SU-DHL-6 (cell line): ENCODE data around the gene SLC39A7.

ENCODE experiments used
- H2AFZ ChIP-seq: fragments of 200-600 bp; sonication (generic); 2 replicates; pipeline ENCODE4 v1.6.1; 2014; ENCODE audit warnings: low read depth, mild to moderate bottlenecking, moderate library complexity, mixed read lengths, antibody characterized with exemption, low read length; ENCODE audit not compliant: severe bottlenecking
- H3F3A ChIP-seq: fragments of 200-600 bp; shearing (Covaris generic); 2 replicates; pipeline ENCODE4 v1.6.0; 2016; ENCODE audit warnings: antibody characterized with exemption, mild to moderate bottlenecking; ENCODE audit not compliant: insufficient read depth
- H3K27ac ChIP-seq: fragments of 200-600 bp; sonication (generic); 2 replicates; pipeline ENCODE4 v1.5.1; 2016; ENCODE audit warnings: low read depth, mild to moderate bottlenecking, low read length, moderate library complexity, mixed read lengths
- H3K27me3 ChIP-seq: fragments of 200-600 bp; sonication (generic), shearing (Covaris generic); 2 replicates; pipeline ENCODE4 v1.6.0; 2014; ENCODE audit warnings: mild to moderate bottlenecking, low read length
- H3K36me3 ChIP-seq: fragments of 200-600 bp; sonication (generic); 2 replicates; pipeline ENCODE4 v1.6.1; 2014; ENCODE audit warnings: mild to moderate bottlenecking, low read length, mixed read lengths
- H3K4me2 ChIP-seq: fragments of 300-600, 200-600 bp; shearing (Covaris generic), sonication (generic); 2 replicates; pipeline ENCODE4 v1.6.0; 2014; ENCODE audit warnings: low read length, low read depth, mild to moderate bottlenecking; ENCODE audit not compliant: poor library complexity, severe bottlenecking
- H3K4me3 ChIP-seq: fragments of 200-600 bp; sonication (generic); 2 replicates; pipeline ENCODE4 v1.5.1; 2014; ENCODE audit warnings: antibody characterized with exemption, low read length, mild to moderate bottlenecking, mixed read lengths; ENCODE audit not compliant: insufficient read depth, poor library complexity, severe bottlenecking
- H3K79me2 ChIP-seq: fragments of 200-600 bp; sonication (generic); 2 replicates; pipeline ENCODE4 v1.6.1; 2014; ENCODE audit warnings: mild to moderate bottlenecking, low read length, moderate library complexity; ENCODE audit not compliant: insufficient read depth
- H3K9ac ChIP-seq: fragments of 200-600 bp; sonication (generic); 2 replicates; pipeline ENCODE4 v1.7.0; 2014; ENCODE audit warnings: mild to moderate bottlenecking, low read length
- H3K9me2 ChIP-seq: fragments of 200-600 bp; sonication (generic); replicated peaks from 2 replicates; pipeline ENCODE4 v1.6.1; 2014; ENCODE audit warnings: low read length; ENCODE audit not compliant: insufficient read depth
- H3K9me3 ChIP-seq: fragments of 200-600 bp; sonication (generic); 2 replicates; pipeline ENCODE4 v1.6.1; 2014; ENCODE audit warnings: low read length, mixed read lengths; ENCODE audit not compliant: insufficient read depth
- H4K20me1 ChIP-seq: fragments of 200-600 bp; sonication (generic); 2 replicates; pipeline ENCODE4 v1.6.1; 2014; ENCODE audit warnings: low read depth, mild to moderate bottlenecking, antibody characterized with exemption, low read length, moderate library complexity, mixed read lengths
- EZH2phosphoT487 ChIP-seq: fragments of 200-600 bp; sonication (generic), shearing (Covaris generic); conservative IDR thresholded peaks from 2 replicates; pipeline ENCODE4 v1.6.1; 2018; ENCODE audit warnings: mild to moderate bottlenecking, antibody characterized with exemption, low read length, moderate library complexity, mixed read lengths
- TF ChIP-seq, protein P1 (sequence below): fragments of 200-600 bp; sonication (generic); IDR thresholded peaks from one replicate; pipeline ENCODE4 v1.5.1; 2017; ENCODE audit warnings: antibody characterized with exemption, mild to moderate bottlenecking, low read length, moderate library complexity; ENCODE audit not compliant: insufficient read depth, poor library complexity, severe bottlenecking

Gene SLC39A7

DNA sequence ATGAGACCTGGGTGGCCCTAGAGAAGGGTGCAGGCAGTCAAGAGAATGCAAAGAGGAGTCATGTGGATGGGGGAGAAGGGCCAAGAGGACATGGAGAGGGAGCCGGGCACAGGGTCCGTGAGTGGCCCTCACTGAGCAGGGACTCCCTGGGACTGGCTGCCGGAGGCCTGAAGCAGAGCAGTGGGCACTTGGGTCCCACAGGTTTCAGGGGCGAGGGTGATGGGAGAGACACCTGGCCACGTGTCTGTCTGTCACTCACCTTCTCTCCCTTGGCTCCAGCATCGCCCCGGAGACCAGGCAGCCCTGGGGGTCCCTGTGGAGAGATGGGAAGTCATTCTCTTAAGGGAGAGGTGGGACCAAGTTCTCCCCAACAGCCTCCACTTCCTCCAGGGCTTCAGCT lies 33.9 kb upstream of the SLC39A7 start:
- TF ChIP-seq, protein P1, sequence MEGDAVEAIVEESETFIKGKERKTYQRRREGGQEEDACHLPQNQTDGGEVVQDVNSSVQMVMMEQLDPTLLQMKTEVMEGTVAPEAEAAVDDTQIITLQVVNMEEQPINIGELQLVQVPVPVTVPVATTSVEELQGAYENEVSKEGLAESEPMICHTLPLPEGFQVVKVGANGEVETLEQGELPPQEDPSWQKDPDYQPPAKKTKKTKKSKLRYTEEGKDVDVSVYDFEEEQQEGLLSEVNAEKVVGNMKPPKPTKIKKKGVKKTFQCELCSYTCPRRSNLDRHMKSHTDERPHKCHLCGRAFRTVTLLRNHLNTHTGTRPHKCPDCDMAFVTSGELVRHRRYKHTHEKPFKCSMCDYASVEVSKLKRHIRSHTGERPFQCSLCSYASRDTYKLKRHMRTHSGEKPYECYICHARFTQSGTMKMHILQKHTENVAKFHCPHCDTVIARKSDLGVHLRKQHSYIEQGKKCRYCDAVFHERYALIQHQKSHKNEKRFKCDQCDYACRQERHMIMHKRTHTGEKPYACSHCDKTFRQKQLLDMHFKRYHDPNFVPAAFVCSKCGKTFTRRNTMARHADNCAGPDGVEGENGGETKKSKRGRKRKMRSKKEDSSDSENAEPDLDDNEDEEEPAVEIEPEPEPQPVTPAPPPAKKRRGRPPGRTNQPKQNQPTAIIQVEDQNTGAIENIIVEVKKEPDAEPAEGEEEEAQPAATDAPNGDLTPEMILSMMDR = no peak
- TF ChIP-seq EZH2phosphoT487 = no peak
- Histone ChIP-seq H3K4me2 (no peak overlapping the region), H3K27me3 (no peaks in the 10 kb centered on the region), H4K20me1 (no peaks in the 10 kb centered on the region), H3K36me3 (no peaks in the 10 kb centered on the region), H3K4me3 (no peak overlapping the region), H3K79me2 (no peaks in the 10 kb centered on the region), H3K27ac (no peak overlapping the region), H3K9me2 (no peaks in the 10 kb centered on the region), H3K9me3 (no peaks in the 10 kb centered on the region), H3F3A (no peaks in the 10 kb centered on the region), H3K9ac (no peak overlapping the region), H2AFZ (no peak overlapping the region)

DNA sequence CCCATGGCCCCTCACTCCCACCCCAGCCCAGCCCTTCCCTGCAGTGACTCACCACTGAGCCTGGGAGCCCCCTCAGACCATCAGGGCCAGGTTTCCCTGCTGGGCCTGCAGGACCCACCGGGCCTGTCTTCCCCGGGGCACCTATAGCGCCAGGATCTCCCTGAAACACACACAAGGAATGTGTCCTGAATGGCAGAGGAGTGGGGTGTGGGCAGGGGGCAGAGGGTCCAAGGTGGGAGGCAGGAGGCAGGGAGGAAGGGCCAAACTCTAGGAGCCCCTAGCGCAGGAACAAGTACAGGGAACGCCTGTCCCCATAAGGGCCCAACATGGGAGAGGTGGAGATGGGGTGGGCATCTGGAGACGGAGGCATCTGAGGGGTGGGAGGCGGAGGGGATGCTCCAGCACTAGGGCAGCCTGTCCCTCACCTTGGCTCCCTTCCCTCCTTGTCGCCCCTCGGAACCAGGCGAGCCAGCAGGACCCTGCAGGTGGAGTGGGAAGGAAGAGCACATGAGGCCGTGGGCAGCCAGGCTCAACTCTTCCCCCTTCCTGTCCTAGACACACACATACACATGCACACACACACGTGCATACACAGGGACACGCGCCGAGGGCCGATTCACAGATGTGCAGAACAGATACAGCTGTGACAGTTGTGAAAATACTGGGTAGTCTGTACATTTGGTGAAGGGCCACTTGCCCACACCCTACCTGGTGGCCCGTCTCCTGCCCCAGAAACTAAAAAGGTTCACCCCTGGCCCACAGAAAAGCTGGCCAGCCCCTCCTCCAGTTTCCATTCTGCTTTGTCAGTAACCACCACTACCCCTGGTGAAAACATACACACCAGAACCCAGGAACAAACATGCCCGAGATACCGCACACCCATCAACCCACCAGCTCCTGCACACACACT lies 33.0 kb upstream of the SLC39A7 start:
- Histone ChIP-seq H3K27me3 (no peaks in the 10 kb centered on the region), H3F3A (no peaks in the 10 kb centered on the region), H3K36me3 (no peaks in the 10 kb centered on the region), H2AFZ (no peak overlapping the region), H3K9me3 (no peaks in the 10 kb centered on the region), H3K27ac (no peak overlapping the region), H3K9me2 (no peaks in the 10 kb centered on the region), H3K4me3 (no peak overlapping the region), H4K20me1 (no peaks in the 10 kb centered on the region), H3K79me2 (no peaks in the 10 kb centered on the region), H3K9ac (no peak overlapping the region), H3K4me2 (no peak overlapping the region)
- TF ChIP-seq EZH2phosphoT487 = no peak
- TF ChIP-seq, protein P1 = no peak

DNA sequence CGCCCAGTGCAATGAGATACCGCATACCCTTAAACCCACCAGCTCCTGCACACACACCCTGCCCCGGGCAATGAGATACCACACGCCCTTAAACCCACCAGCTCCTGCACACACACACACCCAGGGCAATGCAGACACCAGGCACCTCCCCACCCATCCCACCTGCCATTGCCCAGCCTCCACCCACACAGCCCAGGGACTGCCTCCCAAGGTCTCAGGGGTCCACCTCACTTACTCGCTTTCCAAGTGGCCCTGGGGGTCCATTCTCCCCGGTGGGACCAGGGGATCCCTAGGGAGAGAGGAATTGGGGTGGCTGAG lies 32.4 kb upstream of the SLC39A7 start:
- Histone ChIP-seq H4K20me1 (no peaks in the 10 kb centered on the region), H3K9me3 (no peaks in the 10 kb centered on the region), H3K9ac (no peak overlapping the region), H3K9me2 (no peaks in the 10 kb centered on the region), H3K36me3 (no peaks in the 10 kb centered on the region), H3K27ac (no peak overlapping the region), H3K79me2 (no peaks in the 10 kb centered on the region), H3K4me3 (no peak overlapping the region), H3K27me3 (no peaks in the 10 kb centered on the region), H3K4me2 (no peak overlapping the region), H3F3A (no peaks in the 10 kb centered on the region), H2AFZ (no peak overlapping the region)
- TF ChIP-seq, protein P1 = no peak
- TF ChIP-seq EZH2phosphoT487 = no peak
